GM12864 (cell line): ENCODE data around the gene ZFP36L1.
"Not testable (repeated sequence)": the region's sequence is repeated elsewhere in the genome, so short reads cannot be mapped to it uniquely, and the experiment has no call there.

Source experiments
- DNase-seq: peaks from one replicate; pipeline ENCODE4 v3.0.0-alpha.2; 2011; ENCODE audit warnings: low read depth
- H3K4me3 ChIP-seq: 2 replicates; pipeline ENCODE4 v1.5.1; 2011; ENCODE audit warnings: mild to moderate bottlenecking, low read depth, low read length, control low read depth
- TF ChIP-seq, protein P1 (sequence below): IDR thresholded peaks from 2 replicates; pipeline ENCODE4 v1.5.1; 2011; ENCODE audit warnings: low read depth, mild to moderate bottlenecking, moderate library complexity, low read length, control low read depth, inconsistent platforms; ENCODE audit errors: missing control alignments

Gene ZFP36L1

GRCh38 chr14:68768316-68768715, 24.6 kb downstream of the ZFP36L1 start:
- TF ChIP-seq, protein P1, sequence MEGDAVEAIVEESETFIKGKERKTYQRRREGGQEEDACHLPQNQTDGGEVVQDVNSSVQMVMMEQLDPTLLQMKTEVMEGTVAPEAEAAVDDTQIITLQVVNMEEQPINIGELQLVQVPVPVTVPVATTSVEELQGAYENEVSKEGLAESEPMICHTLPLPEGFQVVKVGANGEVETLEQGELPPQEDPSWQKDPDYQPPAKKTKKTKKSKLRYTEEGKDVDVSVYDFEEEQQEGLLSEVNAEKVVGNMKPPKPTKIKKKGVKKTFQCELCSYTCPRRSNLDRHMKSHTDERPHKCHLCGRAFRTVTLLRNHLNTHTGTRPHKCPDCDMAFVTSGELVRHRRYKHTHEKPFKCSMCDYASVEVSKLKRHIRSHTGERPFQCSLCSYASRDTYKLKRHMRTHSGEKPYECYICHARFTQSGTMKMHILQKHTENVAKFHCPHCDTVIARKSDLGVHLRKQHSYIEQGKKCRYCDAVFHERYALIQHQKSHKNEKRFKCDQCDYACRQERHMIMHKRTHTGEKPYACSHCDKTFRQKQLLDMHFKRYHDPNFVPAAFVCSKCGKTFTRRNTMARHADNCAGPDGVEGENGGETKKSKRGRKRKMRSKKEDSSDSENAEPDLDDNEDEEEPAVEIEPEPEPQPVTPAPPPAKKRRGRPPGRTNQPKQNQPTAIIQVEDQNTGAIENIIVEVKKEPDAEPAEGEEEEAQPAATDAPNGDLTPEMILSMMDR = no peak
- DNase-seq = no peak
- no peak overlapping the region for H3K4me3 ChIP-seq

- no peak overlapping the region for H3K4me3 ChIP-seq
- TF ChIP-seq, protein P1 = no peak
- no peak for DNase-seq
Measured at GRCh38 chr14:68767248-68767645, 25.6 kb downstream of the ZFP36L1 start.

DNA sequence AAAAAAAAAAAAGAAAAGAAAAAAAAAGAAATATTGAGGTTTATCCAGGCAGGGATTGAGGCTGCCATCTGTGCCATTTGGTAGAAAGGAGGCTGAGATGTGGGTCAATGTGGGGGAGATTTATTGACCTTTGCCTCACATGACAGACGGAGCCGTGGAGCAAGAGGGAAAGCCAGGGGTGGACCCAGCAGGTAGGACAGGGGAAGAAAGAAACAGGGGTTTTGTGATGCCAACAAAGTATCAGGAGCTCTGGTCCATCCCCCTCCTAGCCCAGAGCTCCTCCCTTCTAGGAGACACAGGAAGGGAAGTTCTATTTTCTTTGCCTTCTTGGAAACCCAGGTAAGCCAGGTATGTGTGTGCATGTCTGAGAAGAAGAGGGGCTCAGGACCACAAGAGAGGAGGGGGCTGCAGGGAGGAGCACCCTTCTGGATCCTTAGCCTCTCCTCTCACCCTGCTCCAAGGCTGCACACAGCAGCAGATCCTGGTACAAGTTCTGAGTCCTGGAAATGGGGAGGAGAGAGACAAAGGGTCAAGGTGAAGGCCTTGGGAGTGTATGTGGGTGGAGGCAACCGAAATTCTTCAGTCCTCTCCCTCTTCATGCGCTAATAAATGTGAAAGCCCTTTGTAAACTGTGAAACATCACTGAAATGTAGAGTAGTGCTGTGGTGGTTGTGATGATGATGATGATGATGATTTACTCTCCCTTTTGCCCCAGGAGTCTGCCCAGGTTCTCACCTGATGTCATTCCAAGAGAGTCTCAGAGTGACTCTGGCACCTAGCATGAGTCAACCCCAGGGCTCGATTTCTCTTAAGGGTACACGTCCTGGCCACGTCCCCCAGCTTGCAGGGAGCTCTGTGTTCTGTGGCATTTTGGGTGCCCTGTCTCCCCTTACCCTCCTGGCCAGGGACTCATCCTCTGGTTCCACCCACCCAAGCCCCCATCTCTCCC, 26.3 kb downstream of the ZFP36L1 start:
- TF ChIP-seq, protein P1 = no peak
- DNase-seq = no peak
- H3K4me3 ChIP-seq = no peak overlapping the region

DNA sequence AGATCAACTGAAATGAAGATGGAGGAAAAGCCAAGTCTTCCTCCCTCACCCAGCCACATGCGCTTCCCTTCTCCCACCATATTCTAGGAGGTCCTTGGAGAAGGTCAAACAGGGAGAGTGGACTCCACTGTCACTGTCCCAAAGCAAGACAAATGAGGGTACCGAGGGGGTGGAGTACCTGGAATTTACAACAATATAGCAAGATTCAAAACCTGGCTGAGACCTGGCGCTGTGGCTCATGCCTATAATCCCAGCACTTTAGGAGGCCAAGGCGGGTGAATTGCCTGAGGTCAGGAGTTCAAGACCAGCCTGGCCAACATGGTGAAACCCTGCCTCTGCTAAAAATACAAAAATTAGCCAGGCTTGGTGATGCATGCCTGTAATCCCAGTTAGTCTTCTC, 29.0 kb downstream of the ZFP36L1 start:
- H3K4me3 ChIP-seq, DNase-seq: not testable (repeated sequence)

DNA sequence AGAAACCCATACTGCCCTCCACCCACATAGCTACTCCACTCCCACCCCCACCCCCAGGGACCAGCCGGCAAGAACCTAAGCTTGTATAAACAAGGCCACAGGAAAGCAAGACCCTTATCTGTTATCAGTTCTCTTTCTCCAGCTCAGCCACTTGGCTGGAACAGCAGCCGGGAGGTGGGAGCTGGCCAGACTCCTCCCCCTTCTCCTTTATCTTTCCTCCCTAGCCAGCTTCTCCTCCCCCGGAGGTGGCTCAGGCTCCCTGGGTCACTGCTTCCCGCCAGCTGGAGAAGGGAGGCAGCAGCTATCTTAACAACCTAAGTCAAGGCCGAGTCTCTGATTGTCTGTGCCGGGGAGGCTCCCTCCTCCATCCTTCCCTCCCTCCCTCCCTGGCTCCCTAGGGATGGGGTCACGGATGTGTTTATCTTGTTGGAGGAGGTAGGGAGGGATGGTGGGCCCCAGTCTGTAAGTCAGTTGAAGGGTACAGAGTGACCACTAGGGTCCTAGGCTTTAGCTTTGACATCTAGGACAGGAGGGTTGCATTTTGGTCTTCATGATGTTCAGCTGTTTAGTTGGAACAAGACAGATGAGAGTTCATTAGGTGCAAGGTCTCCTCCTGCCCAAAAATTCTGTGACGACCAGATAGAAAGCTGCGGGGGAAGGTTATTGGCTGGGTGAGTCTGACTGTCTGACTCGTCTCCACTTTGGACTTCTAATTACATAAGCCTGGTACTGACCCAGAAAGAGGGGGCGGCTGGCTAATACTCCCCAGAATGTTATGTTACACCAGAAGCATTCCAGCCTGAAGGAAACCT, 29.7 kb downstream of the ZFP36L1 start:
- TF ChIP-seq, protein P1 = no peak
- DNase-seq = no peak
- no peak overlapping the region for H3K4me3 ChIP-seq

GRCh38 chr14:68761391-68761790, 31.5 kb downstream of the ZFP36L1 start:
- DNase-seq = no peak
- TF ChIP-seq, protein P1 = no peak

GRCh38 chr14:68760761-68761160, 32.1 kb downstream of the ZFP36L1 start:
- DNase-seq = no peak
- TF ChIP-seq, protein P1 = no peak
- H3K4me3 ChIP-seq = no peak overlapping the region

More at GRCh38 chr14:68761391-68761790, 31.5 kb downstream of the ZFP36L1 start:
- H3K4me3 ChIP-seq = no peak overlapping the region
